Nephron (organoid): ENCODE results near the gene TCEA3.

Experiments
- H3K27ac Mint-ChIP-seq, 3 experiments: 2 replicates each; pipeline ENCODE4 v1.8.0; 2020; ENCODE audit warnings: mixed read lengths in 3 of 3, mild to moderate bottlenecking in 2 of 3, moderate library complexity in 1 of 3
- H3K27me3 Mint-ChIP-seq: 2 replicates; pipeline ENCODE4 v1.8.0; 2021; ENCODE audit warnings: low read depth, mild to moderate bottlenecking, moderate library complexity, mixed read lengths
- H3K36me3 Mint-ChIP-seq: 2 replicates; pipeline ENCODE4 v1.8.0; 2020; ENCODE audit warnings: low read depth, mixed read lengths
- H3K4me1 Mint-ChIP-seq: 2 replicates; pipeline ENCODE4 v1.8.0; 2020; ENCODE audit warnings: mixed read lengths
- H3K4me3 Mint-ChIP-seq, 3 experiments: 2 replicates each; pipeline ENCODE4 v1.8.0; 2020; ENCODE audit warnings: mild to moderate bottlenecking in 3 of 3, mixed read lengths in 3 of 3, moderate library complexity in 2 of 3
- H3K9me3 Mint-ChIP-seq: 2 replicates; pipeline ENCODE4 v1.8.0; 2020; ENCODE audit warnings: mixed read lengths
- CTCF ChIP-seq, 3 experiments: fragments of 200-600 bp; sonication (generic); IDR thresholded peaks; one replicate each; pipeline ENCODE4 v1.5.0; 2021; ENCODE audit warnings: antibody characterized with exemption in 3 of 3; ENCODE audit not compliant: unreplicated experiment in 3 of 3

Gene TCEA3

DNA sequence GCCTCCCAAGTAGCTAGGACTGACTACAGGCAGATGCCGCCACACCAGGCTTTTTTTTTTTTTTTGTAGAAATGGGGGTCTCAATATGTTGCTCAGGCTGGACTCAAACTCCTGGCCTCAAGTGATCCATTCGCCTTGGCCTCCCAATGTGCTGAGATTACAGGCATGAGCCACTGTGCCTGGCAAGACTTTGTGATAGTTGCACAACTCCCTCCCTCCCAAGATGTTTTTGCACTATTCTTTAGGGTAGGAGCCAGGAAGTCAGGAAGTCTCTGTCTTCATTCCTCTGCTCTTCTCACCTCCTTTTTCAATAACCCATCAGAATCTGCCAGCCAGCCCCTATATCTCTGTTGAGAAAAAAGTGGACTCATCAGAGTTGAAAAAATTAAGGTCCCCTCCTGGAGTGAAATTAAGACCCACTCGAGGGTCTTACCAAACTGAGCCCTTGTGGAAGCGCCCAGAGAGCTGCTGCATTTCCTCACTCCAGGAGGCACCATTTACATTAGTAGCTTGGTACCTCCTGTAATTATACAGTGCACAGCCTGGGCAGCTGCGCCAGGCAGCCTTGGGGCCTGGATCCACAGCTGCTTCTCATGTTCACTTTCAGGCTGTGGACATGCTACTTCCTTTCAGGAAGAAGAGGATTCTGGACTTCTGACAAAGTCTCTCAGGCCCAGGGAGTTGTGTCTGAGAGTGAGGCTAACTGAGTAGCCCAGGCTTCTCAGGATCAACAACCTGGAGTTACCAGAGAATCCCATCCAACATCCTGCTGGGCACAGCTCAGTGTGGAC, 24.0 kb downstream of the TCEA3 start:
- Mint-ChIP-seq H3K27ac (peak overlapping the region in 1 of 3 experiments; percentile 58), H3K9me3 (no peaks in the 10 kb centered on the region), H3K4me3 (no peak overlapping the region), H3K4me1 (peaks cover 47% of the 10 kb centered on the region), H3K27me3 (no peaks in the 10 kb centered on the region), H3K36me3 (peaks cover 22% of the 10 kb centered on the region)
- TF ChIP-seq CTCF (IDR thresholded peaks at IDR 0.05; ENCODE audit: unreplicated experiment in 3 of 3): no peak

- H3K36me3 Mint-ChIP-seq: peaks cover 28% of the 10 kb centered on the region
- no peak for TF ChIP-seq CTCF (IDR thresholded peaks at IDR 0.05; ENCODE audit: unreplicated experiment in 3 of 3)
- no peaks in the 10 kb centered on the region for H3K27me3 Mint-ChIP-seq
- peaks cover 56% of the 10 kb centered on the region for H3K4me1 Mint-ChIP-seq
- H3K4me3 Mint-ChIP-seq: no peak overlapping the region
- no peak overlapping the region for H3K27ac Mint-ChIP-seq
- H3K9me3 Mint-ChIP-seq: no peaks in the 10 kb centered on the region
These were observed 25.3 kb downstream of the TCEA3 start for GRCh38 chr1:23399229-23399628.

GRCh38 chr1:23397908-23398307, 26.6 kb downstream of the TCEA3 start:
- H3K27me3 Mint-ChIP-seq: no peaks in the 10 kb centered on the region
- TF ChIP-seq CTCF (IDR thresholded peaks at IDR 0.05; ENCODE audit: unreplicated experiment in 3 of 3): no peak
- no peak overlapping the region for H3K4me3 Mint-ChIP-seq
- peaks cover 47% of the 10 kb centered on the region for H3K4me1 Mint-ChIP-seq
- peaks cover 28% of the 10 kb centered on the region for H3K36me3 Mint-ChIP-seq
- H3K27ac Mint-ChIP-seq: peak overlapping the region in 2 of 3 experiments; percentile 65 to 71
- no peaks in the 10 kb centered on the region for H3K9me3 Mint-ChIP-seq

- Mint-ChIP-seq H3K27ac (no peak overlapping the region), H3K4me1 (peaks cover 33% of the 10 kb centered on the region), H3K27me3 (no peaks in the 10 kb centered on the region), H3K4me3 (no peak overlapping the region), H3K36me3 (peaks cover 24% of the 10 kb centered on the region), H3K9me3 (no peaks in the 10 kb centered on the region)
- TF ChIP-seq CTCF (IDR thresholded peaks at IDR 0.05; ENCODE audit: unreplicated experiment in 3 of 3): no peak
These were observed 28.2 kb downstream of the TCEA3 start for GRCh38 chr1:23396380-23396779.

DNA sequence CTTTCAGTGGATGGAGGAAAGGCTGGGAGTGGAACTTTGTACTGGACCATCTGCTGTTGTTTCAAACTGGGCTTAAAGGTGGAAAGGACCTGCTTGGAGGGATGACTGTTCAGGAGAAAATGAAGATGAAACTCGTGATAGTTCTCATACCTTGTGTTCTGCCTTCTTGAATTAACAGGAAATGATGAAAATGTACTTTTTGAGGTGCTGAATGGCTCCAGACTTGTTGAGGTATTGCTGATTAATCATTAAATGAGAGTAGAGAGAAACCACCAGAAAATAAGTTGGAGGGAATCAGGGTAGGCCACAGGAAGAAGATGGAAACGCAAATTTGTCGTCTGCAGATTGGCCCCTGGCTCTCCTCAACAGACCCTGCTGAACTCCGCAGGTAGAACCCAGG, 28.7 kb downstream of the TCEA3 start:
- H3K27ac Mint-ChIP-seq: peak overlapping the region in 2 of 3 experiments; percentile 33 to 97
- H3K4me1 Mint-ChIP-seq: peaks cover 29% of the 10 kb centered on the region
- H3K9me3 Mint-ChIP-seq: no peaks in the 10 kb centered on the region
- peaks cover 24% of the 10 kb centered on the region for H3K36me3 Mint-ChIP-seq
- no peaks in the 10 kb centered on the region for H3K27me3 Mint-ChIP-seq
- TF ChIP-seq CTCF (IDR thresholded peaks at IDR 0.05; ENCODE audit: unreplicated experiment in 3 of 3): no peak
- no peak overlapping the region for H3K4me3 Mint-ChIP-seq
